Measurements from ENCODE around the gene ATG16L1.

The ATG16L1 gene

GRCh38 chr2:233261819-233262555 lies 10.5 kb downstream of the ATG16L1 start:
- DNase-seq: no peak

- no peak for DNase-seq
Observed at GRCh38 chr2:233262562-233262961, 11.1 kb downstream of the ATG16L1 start.

- no peak for DNase-seq
Observed at GRCh38 chr2:233263045-233263570, 11.6 kb downstream of the ATG16L1 start.

- DNase-seq: no peak
Observed at GRCh38 chr2:233264667-233265066, 13.2 kb downstream of the ATG16L1 start.

GRCh38 chr2:233265899-233266431 lies 14.5 kb downstream of the ATG16L1 start:
- DNase-seq: no peak

DNA sequence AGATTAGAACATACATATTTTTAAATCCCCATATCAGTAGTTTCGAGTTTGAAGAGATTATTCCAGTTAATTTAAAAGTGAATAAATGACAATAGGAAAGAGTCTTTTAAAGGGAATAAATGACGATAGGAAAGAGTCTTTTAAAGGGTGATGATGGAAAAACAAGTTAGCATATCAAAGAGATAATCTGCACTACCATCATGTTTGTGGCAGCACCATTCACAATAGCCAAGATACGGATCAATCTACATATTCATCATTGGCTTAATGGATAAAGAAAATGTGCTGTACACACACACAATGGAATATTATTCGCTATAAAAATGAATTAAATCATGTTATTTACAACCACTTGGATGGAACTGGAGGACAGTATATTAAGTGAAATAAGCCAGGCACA lies 15.0 kb downstream of the ATG16L1 start:
- no peak for DNase-seq

- DNase-seq: no peak
Observed at GRCh38 chr2:233267516-233268245, 16.2 kb downstream of the ATG16L1 start.

GRCh38 chr2:233270366-233270765 lies 18.9 kb downstream of the ATG16L1 start:
- no peak for DNase-seq

GRCh38 chr2:233270951-233271350 lies 19.5 kb downstream of the ATG16L1 start:
- no peak for DNase-seq

- DNase-seq: no peak
Observed at GRCh38 chr2:233271693-233272092, 20.2 kb downstream of the ATG16L1 start.

GRCh38 chr2:233273120-233273519 lies 21.6 kb downstream of the ATG16L1 start:
- DNase-seq: no peak

DNA sequence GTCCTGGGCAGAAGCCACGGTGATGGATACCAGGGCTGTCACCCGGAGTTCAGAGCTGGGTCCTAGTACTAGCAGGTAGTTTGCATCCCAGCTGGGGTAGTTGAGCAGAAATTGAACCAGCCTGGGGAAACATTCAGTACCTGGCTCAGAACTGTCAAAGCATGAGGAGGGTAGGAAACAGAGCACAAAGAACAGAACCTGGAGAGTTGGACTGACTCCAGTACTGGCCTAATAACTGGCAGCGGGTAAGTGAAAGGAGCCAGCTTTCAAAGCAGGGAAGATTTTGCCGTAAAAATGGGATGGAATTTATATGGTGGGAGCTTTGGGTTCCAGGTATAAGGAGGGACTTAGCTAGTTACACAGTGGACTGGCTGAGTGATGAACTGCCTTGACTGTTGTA lies 23.8 kb downstream of the ATG16L1 start:
- DNase-seq: no peak

DNA sequence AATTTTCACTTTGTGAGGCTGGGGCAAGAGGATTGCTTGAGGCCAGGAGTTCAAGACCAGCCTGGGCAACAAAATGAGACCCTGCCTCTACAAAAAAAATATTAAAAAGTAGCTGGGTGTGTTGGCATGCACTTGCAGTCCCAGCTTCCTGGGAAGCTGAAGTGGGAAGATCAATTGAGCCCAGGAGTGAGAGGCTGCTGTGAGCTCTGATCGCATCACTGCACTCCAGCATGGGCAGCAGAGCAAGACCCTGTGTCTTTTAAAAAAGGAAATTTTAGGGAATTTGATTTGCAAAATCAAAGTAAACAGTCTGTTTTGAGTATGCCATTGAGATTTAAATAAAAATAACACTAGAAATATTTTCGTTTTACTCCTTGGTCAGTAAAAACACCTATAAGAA lies 27.4 kb downstream of the ATG16L1 start:
- no peak for DNase-seq

DNA sequence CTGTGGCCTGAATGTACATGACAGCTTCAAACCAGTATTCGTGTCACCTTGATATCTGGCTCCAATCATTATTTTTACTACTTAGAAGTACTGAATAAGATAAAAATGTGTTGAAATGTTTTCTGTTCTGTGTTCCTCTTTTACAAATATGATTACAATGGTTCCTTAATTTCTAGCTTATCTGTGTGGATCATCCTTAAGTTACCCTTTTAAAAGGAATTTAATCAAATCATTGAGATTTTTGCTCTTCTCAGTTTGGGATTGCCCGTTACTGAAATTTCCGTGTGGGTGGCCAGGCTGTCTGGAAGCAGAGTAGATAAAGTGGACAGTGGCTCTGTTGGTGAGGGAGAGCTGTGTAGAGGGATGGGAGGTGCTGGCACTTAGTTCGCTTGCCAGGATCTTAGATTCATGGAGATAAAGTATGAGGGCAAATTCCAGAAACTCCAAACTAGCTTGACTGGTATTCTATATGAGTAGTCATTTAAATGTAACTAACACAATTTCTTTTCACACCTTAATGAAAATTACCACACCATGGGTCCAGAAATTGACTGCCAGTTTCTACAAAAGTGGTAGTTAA lies 28.7 kb downstream of the ATG16L1 start:
- no peak for DNase-seq

- DNase-seq: no peak
Observed at GRCh38 chr2:233281553-233281952, 30.1 kb downstream of the ATG16L1 start.

DNA sequence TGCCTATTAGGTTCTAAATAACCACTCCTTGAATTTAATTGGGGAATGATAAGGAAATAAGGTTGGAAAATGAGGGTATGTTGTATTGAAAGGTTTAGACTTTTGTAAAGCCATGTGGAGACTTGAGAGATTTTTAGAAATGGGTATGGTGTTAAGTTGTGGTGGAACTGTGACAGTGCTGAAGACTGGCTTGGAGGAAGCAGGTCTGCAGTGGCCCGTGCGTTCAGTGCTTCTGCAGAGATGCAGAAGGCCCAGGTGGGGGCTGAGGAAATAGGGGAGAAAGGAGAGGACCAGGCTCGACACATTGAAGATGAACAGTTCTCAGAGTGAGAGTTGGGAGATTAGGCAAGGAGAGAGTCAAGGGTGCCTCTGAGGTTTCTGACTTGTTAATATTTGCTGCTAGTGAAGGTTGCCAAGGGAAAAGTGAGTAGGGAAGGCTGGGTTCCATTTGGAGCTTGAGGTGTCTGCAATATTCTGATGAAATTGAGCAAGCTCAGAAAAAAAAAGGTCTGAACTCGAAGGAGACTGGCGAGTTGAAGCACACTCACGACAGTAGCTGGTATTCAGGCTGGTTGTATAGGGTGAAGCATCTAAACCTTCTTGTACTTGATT lies 30.6 kb downstream of the ATG16L1 start:
- DNase-seq: no peak

DNA sequence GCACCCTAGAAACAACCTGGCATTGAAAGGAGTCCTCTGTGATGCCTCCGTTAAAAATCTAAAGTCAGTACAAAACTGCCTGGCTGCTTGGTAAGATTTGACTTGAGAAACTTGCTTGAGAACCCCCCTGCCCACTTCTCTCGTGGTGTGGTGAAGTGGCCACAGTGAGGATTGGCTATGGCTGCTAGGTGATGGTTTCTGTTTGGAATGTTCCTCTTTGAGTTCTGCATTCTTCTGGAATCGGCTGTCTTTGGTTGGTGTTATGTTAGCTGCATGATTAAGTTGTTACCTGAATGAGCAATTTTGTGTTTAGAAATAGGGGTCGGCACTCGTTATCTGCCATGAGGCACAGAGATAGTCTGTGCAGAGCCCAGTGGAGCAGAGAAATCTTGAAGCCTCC lies 34.4 kb downstream of the ATG16L1 start:
- no peak for DNase-seq

DNA sequence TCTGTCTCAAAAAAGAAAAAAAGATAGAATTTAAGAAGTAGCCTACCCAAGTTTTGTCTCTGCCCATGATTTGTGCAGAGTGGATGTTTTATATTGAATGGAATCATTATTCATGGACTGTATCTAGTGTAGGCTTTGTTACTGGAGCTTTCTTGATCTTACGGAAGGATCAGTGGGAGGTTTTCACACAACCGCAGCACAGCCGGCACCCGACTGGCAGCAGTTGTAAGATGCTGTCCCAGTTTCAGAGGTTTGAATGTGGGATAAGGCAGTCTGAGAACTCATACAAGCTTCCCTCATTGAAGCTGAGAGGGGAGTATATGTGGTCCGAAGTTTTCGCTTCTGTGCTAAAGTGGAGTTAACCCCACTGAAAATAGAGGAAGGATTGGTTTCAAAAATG lies 36.4 kb downstream of the ATG16L1 start:
- no peak for DNase-seq

- DNase-seq: no peak
Observed at GRCh38 chr2:233288663-233289062, 37.2 kb downstream of the ATG16L1 start.

DNA sequence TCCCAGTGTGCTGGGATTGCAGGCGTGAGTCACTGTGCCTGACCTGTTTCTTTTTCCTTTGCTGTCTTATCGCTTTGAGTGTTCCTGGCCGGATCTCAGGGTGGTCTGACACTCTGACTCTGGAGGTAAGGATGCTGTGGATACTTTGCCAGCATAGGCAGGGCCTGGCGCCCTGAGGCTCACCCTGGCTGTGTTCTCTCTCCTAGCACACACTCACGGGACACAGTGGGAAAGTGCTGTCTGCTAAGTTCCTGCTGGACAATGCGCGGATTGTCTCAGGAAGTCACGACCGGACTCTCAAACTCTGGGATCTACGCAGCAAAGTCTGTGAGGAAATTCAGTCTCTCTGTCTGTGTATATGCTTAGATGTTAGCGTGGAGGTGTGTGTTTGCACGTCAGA lies 38.2 kb downstream of the ATG16L1 start:
- no peak for DNase-seq

DNA sequence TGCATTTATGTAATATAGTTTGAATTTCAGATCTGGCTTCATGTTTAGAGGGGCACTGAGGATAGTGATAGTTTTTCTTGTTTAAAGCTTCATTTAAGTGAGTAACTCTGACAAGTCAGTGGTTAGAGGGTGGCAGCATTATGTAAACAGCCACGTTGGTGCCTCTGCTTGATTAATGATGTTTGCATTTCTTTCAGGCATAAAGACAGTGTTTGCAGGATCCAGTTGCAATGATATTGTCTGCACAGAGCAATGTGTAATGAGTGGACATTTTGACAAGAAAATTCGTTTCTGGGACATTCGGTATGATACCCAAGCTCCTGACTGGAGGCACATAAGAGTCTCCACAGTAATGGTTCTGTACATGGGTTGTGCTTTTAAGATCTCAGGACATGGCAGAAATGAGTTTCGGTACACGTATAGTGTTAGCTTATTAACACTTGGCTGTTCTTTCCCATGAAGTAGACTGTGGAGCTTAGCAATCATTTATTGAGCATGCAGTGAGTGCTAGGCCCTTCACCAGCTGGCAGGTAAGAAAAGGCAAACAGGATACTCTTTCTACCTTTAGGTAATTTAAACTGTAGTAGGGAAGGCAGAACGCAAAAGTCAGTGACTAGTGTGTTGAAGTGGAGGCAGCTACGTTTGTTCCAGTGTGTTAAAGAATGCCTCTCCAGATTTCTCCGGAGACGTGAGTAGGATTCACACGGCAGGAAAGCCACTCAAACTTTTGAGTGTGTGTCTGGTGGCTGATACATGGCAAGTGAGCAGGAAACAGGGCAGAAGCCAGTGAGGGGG lies 38.8 kb downstream of the ATG16L1 start:
- DNase-seq: no peak

DNA sequence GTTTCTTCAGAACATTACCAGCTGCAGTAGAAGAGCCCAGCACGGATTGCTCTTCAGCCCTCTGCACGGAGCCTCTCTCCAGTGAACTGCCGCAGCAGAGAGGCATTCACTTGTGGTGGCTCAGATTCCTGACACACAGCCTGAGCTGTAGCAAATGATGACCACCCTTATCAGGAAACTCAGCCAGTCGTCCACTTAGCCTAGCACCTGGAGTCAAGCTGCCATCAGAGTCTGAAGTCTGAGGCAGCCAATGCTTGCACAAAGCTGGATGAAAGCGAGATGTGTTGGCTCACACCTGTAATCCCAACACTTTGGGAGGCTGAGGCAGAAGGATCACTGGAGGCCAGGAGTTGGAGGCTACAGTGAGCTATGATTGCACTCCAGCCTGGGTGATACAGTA lies 44.4 kb downstream of the ATG16L1 start:
- no peak for DNase-seq

Measured in NCI-H1092 treated with DMSO at 0.1 percent for 48 hours (cell line).